HEK293 (cell line): Measurements from ENCODE around the gene PRUNE2.

Experiments
- KLF10 ChIP-seq: fragments of 450-650 bp; IDR thresholded peaks from 2 replicates; pipeline ENCODE4 v1.5.1; 2018; ENCODE audit warnings: missing biosample characterization, mild to moderate bottlenecking, missing genetic modification characterization
- KLF9 ChIP-seq: fragments of 450-650 bp; formaldehyde crosslinking; IDR thresholded peaks from 2 replicates; pipeline ENCODE4 v1.5.1; 2016; ENCODE audit warnings: missing biosample characterization, missing genetic modification characterization, low read depth
- OVOL3 ChIP-seq: fragments of 450-650 bp; formaldehyde crosslinking; IDR thresholded peaks from 2 replicates; pipeline ENCODE4 v1.5.1; 2016; ENCODE audit warnings: missing biosample characterization, missing genetic modification characterization
- PATZ1 ChIP-seq: fragments of 450-650 bp; formaldehyde crosslinking; IDR thresholded peaks from 2 replicates; pipeline ENCODE4 v1.5.1; 2016; ENCODE audit warnings: missing biosample characterization, missing genetic modification characterization
- REST ChIP-seq: fragments of 450-650 bp; formaldehyde crosslinking; IDR thresholded peaks from 2 replicates; pipeline ENCODE4 v1.5.1; 2016; ENCODE audit warnings: missing biosample characterization, missing genetic modification characterization
- SALL2 ChIP-seq: fragments of 450-650 bp; formaldehyde crosslinking; IDR thresholded peaks from 2 replicates; pipeline ENCODE4 v1.5.0; 2017; ENCODE audit warnings: missing biosample characterization, mild to moderate bottlenecking, missing genetic modification characterization, borderline replicate concordance
- TSHZ1 ChIP-seq: fragments of 450-650 bp; formaldehyde crosslinking; IDR thresholded peaks from 2 replicates; pipeline ENCODE4 v1.5.1; 2016; ENCODE audit warnings: missing biosample characterization, missing genetic modification characterization, borderline replicate concordance
- ZBTB1 ChIP-seq: fragments of 450-650 bp; formaldehyde crosslinking; IDR thresholded peaks from 2 replicates; pipeline ENCODE4 v1.5.1; 2016; ENCODE audit warnings: missing biosample characterization, missing genetic modification characterization
- ZBTB11 ChIP-seq: fragments of 450-650 bp; formaldehyde crosslinking; conservative IDR thresholded peaks from 2 replicates; pipeline ENCODE4 v1.5.1; 2016; ENCODE audit warnings: low read depth, missing biosample characterization, missing genetic modification characterization
- ZBTB21 ChIP-seq: fragments of 450-650 bp; formaldehyde crosslinking; IDR thresholded peaks from 2 replicates; pipeline ENCODE4 v1.5.1; 2017; ENCODE audit warnings: missing biosample characterization, missing genetic modification characterization
- ZBTB48 ChIP-seq: fragments of 450-650 bp; formaldehyde crosslinking; IDR thresholded peaks from 2 replicates; pipeline ENCODE4 v1.5.1; 2016; ENCODE audit warnings: missing biosample characterization, missing genetic modification characterization
- ZNF10 ChIP-seq: fragments of 450-650 bp; formaldehyde crosslinking; IDR thresholded peaks from 2 replicates; pipeline ENCODE4 v1.5.1; 2017; ENCODE audit warnings: missing biosample characterization, missing genetic modification characterization
- ZNF112 ChIP-seq: fragments of 450-650 bp; formaldehyde crosslinking; IDR thresholded peaks from 2 replicates; pipeline ENCODE4 v1.5.0; 2017; ENCODE audit warnings: missing biosample characterization, missing genetic modification characterization
- ZNF184 ChIP-seq: fragments of 450-650 bp; IDR thresholded peaks from 2 replicates; pipeline ENCODE4 v1.5.1; 2018; ENCODE audit warnings: missing biosample characterization, mild to moderate bottlenecking, missing genetic modification characterization
- ZNF292 ChIP-seq: fragments of 450-650 bp; formaldehyde crosslinking; IDR thresholded peaks from 2 replicates; pipeline ENCODE4 v1.5.1; 2016; ENCODE audit warnings: low read depth, missing biosample characterization, missing genetic modification characterization, borderline replicate concordance
- ZNF341 ChIP-seq: fragments of 450-650 bp; formaldehyde crosslinking; IDR thresholded peaks from 2 replicates; pipeline ENCODE4; 2016; ENCODE audit warnings: low read depth, missing biosample characterization, missing genetic modification characterization
- ZNF354C ChIP-seq: fragments of 450-650 bp; formaldehyde crosslinking; IDR thresholded peaks from 2 replicates; pipeline ENCODE4 v1.5.1; 2016; ENCODE audit warnings: missing biosample characterization, missing genetic modification characterization, low read depth, borderline replicate concordance
- ZNF391 ChIP-seq: fragments of 450-650 bp; formaldehyde crosslinking; IDR thresholded peaks from 2 replicates; pipeline ENCODE4 v1.5.1; 2016; ENCODE audit warnings: low read depth, missing biosample characterization, missing genetic modification characterization, borderline replicate concordance
- ZNF426 ChIP-seq: fragments of 450-650 bp; formaldehyde crosslinking; IDR thresholded peaks from 2 replicates; pipeline ENCODE4 v1.5.1; 2017; ENCODE audit warnings: missing biosample characterization, missing genetic modification characterization, mild to moderate bottlenecking, inconsistent platforms, moderate library complexity
- ZNF544 ChIP-seq: fragments of 450-650 bp; formaldehyde crosslinking; IDR thresholded peaks from 2 replicates; pipeline ENCODE4 v1.5.0; 2017; ENCODE audit warnings: missing biosample characterization, missing genetic modification characterization
- ZNF585B ChIP-seq: fragments of 450-650 bp; formaldehyde crosslinking; IDR thresholded peaks from 2 replicates; pipeline ENCODE4 v1.5.1; 2016; ENCODE audit warnings: missing biosample characterization, missing genetic modification characterization
- ZNF596 ChIP-seq: fragments of 450-650 bp; IDR thresholded peaks from 2 replicates; pipeline ENCODE4 v1.5.0; 2018; ENCODE audit warnings: missing biosample characterization, mild to moderate bottlenecking, missing genetic modification characterization, moderate library complexity
- ZNF610 ChIP-seq: fragments of 450-650 bp; formaldehyde crosslinking; IDR thresholded peaks from 2 replicates; pipeline ENCODE4 v1.5.1; 2016; ENCODE audit warnings: missing biosample characterization, missing genetic modification characterization, borderline replicate concordance
- ZNF621 ChIP-seq: fragments of 450-650 bp; formaldehyde crosslinking; IDR thresholded peaks from 2 replicates; pipeline ENCODE4 v1.5.1; 2017; ENCODE audit warnings: missing biosample characterization, missing genetic modification characterization
- ZNF626 ChIP-seq: fragments of 450-650 bp; sonication (Bioruptor Pico); formaldehyde crosslinking; IDR thresholded peaks from 2 replicates; pipeline ENCODE4 v1.5.1; 2018; ENCODE audit warnings: missing biosample characterization, missing genetic modification characterization, inconsistent platforms
- ZNF768 ChIP-seq: fragments of 450-650 bp; formaldehyde crosslinking; IDR thresholded peaks from 2 replicates; pipeline ENCODE4 v1.5.1; 2018; ENCODE audit warnings: missing biosample characterization, mild to moderate bottlenecking, missing genetic modification characterization

Gene PRUNE2

GRCh38 chr9:76905791-76906646 is at the start of gene PRUNE2 (continued):
- no peak for TF ChIP-seq ZBTB11 (tag by site-specific recombination)
- no peak for TF ChIP-seq ZNF292 (tag by site-specific recombination)
- no peak for TF ChIP-seq OVOL3
- TF ChIP-seq ZNF341 (tag by site-specific recombination): peak; percentile 79
- 0 out of 2 replicates have a peak, but pooled peaks have one; percentile 29 for TF ChIP-seq ZNF184 (tag by site-specific recombination)
- no peak for TF ChIP-seq ZNF768
- no peak for TF ChIP-seq ZNF596 (tag by site-specific recombination)
- no peak for TF ChIP-seq ZBTB48 (tag by site-specific recombination)
- TF ChIP-seq KLF10 (tag by site-specific recombination): peak; percentile 97
- no peak for TF ChIP-seq ZNF626 (tag by site-specific recombination)
- no peak for TF ChIP-seq ZNF112 (tag by site-specific recombination)
- TF ChIP-seq ZNF10 (tag by site-specific recombination): no peak
- no peak for TF ChIP-seq ZNF544
- TF ChIP-seq PATZ1: peak; percentile 70; the same call in 1 of the 2 replicates
- TF ChIP-seq REST (tag by site-specific recombination): peak; percentile 99
- TF ChIP-seq KLF9 (tag by site-specific recombination): peak; percentile 95
- no peak for TF ChIP-seq ZNF426
- TF ChIP-seq ZNF354C (tag by site-specific recombination): no peak
- no peak for TF ChIP-seq ZBTB1
- TF ChIP-seq ZNF391 (tag by site-specific recombination): no peak
- TF ChIP-seq ZBTB21 (tag by site-specific recombination): no peak
- no peak for TF ChIP-seq TSHZ1 (tag by site-specific recombination)
- no peak for TF ChIP-seq ZNF610
- no peak for TF ChIP-seq ZNF621 (tag by site-specific recombination)
- no peak for TF ChIP-seq SALL2 (tag by site-specific recombination)
- no peak for TF ChIP-seq ZNF585B (tag by site-specific recombination)
